Measurements from ENCODE around the gene STIM2.

STIM2 gene

GRCh38 chr4:26837993-26838842 lies 22.4 kb upstream of the STIM2 start:
- no peak for DNase-seq (ENCODE audit: low read depth in 2 of 2)

- DNase-seq (ENCODE audit: low read depth in 2 of 2) = no peak
Measured at GRCh38 chr4:26839016-26839415, 21.6 kb upstream of the STIM2 start.

GRCh38 chr4:26839534-26839951 lies 21.1 kb upstream of the STIM2 start:
- DNase-seq (ENCODE audit: low read depth in 2 of 2) = no peak

- DNase-seq (ENCODE audit: low read depth in 2 of 2) = no peak
Measured at GRCh38 chr4:26840786-26841185, 19.9 kb upstream of the STIM2 start.

GRCh38 chr4:26842911-26843310 lies 17.7 kb upstream of the STIM2 start:
- no peak for DNase-seq (ENCODE audit: low read depth in 2 of 2)

GRCh38 chr4:26850528-26850927 lies 10.1 kb upstream of the STIM2 start:
- no peak for DNase-seq (ENCODE audit: low read depth in 2 of 2)

GRCh38 chr4:26851129-26851528 lies 9.5 kb upstream of the STIM2 start:
- no peak for DNase-seq (ENCODE audit: low read depth in 2 of 2)

- no peak for DNase-seq (ENCODE audit: low read depth in 2 of 2)
Measured at GRCh38 chr4:26854701-26855100, 5.9 kb upstream of the STIM2 start.

- no peak for DNase-seq (ENCODE audit: low read depth in 2 of 2)
Measured at GRCh38 chr4:26856906-26857277, 3.7 kb upstream of the STIM2 start.

GRCh38 chr4:26857278-26858034 lies 3.2 kb upstream of the STIM2 start:
- DNase-seq (ENCODE audit: low read depth in 2 of 2) = peak; percentile 87 to 93

- DNase-seq (ENCODE audit: low read depth in 2 of 2) = no peak
Measured at GRCh38 chr4:26858035-26858918, 2.4 kb upstream of the STIM2 start.

- no peak for DNase-seq (ENCODE audit: low read depth in 2 of 2)
Measured at GRCh38 chr4:26858947-26859401, 1.7 kb upstream of the STIM2 start.

GRCh38 chr4:26859762-26860156 lies 882 bp upstream of the STIM2 start:
- no peak for DNase-seq (ENCODE audit: low read depth in 2 of 2)

GRCh38 chr4:26860922-26861433 lies 337 bp downstream of the STIM2 start:
- DNase-seq (ENCODE audit: low read depth in 2 of 2) = no peak

GRCh38 chr4:26861434-26862186 lies 969 bp downstream of the STIM2 start:
- DNase-seq (ENCODE audit: low read depth in 2 of 2) = peak; percentile 52 to 62

- DNase-seq (ENCODE audit: low read depth in 2 of 2) = no peak
Measured at GRCh38 chr4:26862381-26862915, 1.8 kb downstream of the STIM2 start.

- no peak for DNase-seq (ENCODE audit: low read depth in 2 of 2)
Measured at GRCh38 chr4:26863512-26863911, 2.9 kb downstream of the STIM2 start.

GRCh38 chr4:26864899-26865298 lies 4.3 kb downstream of the STIM2 start:
- DNase-seq (ENCODE audit: low read depth in 2 of 2) = no peak

GRCh38 chr4:26866203-26866602 lies 5.6 kb downstream of the STIM2 start:
- DNase-seq (ENCODE audit: low read depth in 2 of 2) = no peak

GRCh38 chr4:26866781-26867180 lies 6.1 kb downstream of the STIM2 start:
- no peak for DNase-seq (ENCODE audit: low read depth in 2 of 2)
